Adrenal gland (tissue), 5 donors: Measurements from ENCODE around the gene ZNF511.

Experiments
- POLR2A ChIP-seq, 2 donors: fragments of 450-650 bp; IDR thresholded peaks; one replicate each; pipeline ENCODE4 v1.6.1; 2017; ENCODE audit warnings: antibody characterized with exemption in 2 of 2, mild to moderate bottlenecking in 2 of 2, moderate library complexity in 1 of 2
- TF ChIP-seq, protein P1 (sequence below), 6 experiments: fragments of 450-650 bp in 4 of 6; fragments of 200-600 bp in 2 of 6; sonication (generic) in 1 of 6; IDR thresholded peaks; 1 replicate in 5 of 6; 2 replicates in 1 of 6; pipeline versions ENCODE4 v1.5.1 to v1.8.0; 2016 to 2021; ENCODE audit warnings: antibody characterized with exemption in 6 of 6, mild to moderate bottlenecking in 2 of 6, moderate library complexity in 1 of 6
- donor health status: DM: no; HTN: no; CAD: no.

GRCh38 chr10:133307776-133308420 is 816 bp upstream of the ZNF511 start:
- TF ChIP-seq POLR2A (IDR thresholded peaks at IDR 0.05) = peak in 1 of 2 donors; percentile 42
- TF ChIP-seq, protein P1, sequence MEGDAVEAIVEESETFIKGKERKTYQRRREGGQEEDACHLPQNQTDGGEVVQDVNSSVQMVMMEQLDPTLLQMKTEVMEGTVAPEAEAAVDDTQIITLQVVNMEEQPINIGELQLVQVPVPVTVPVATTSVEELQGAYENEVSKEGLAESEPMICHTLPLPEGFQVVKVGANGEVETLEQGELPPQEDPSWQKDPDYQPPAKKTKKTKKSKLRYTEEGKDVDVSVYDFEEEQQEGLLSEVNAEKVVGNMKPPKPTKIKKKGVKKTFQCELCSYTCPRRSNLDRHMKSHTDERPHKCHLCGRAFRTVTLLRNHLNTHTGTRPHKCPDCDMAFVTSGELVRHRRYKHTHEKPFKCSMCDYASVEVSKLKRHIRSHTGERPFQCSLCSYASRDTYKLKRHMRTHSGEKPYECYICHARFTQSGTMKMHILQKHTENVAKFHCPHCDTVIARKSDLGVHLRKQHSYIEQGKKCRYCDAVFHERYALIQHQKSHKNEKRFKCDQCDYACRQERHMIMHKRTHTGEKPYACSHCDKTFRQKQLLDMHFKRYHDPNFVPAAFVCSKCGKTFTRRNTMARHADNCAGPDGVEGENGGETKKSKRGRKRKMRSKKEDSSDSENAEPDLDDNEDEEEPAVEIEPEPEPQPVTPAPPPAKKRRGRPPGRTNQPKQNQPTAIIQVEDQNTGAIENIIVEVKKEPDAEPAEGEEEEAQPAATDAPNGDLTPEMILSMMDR (IDR thresholded peaks at IDR 0.05) = peak; percentile 47 to 65 (median 61)
